HepG2 (cell line): ENCODE results near the gene MYO1E. TPM values are rescaled to one million over a fixed set of nuclear protein-coding genes. Genes with fewer than 3 reads are reported as not detected.

Experiments
- ATAC-seq: fragments of 200-7000 bp; cut with Tn5 transposase; 3 replicates; pipeline ENCODE4 v1.9.1; 2020; ENCODE audit warnings: mild to moderate bottlenecking, moderate library complexity
- BruUV-seq: library from RNA; stranded (reverse); fragments of 400-500 nt; replicated peaks from 2 replicates; lab custom pipeline; 2021; lab: Mats Ljungman, UMichigan
- CTCF ChIA-PET: fragments of 300-600 bp; formaldehyde crosslinking; extraction: SDS; loops from one replicate; lab custom pipeline; 2021; ENCODE audit warnings: low total read pairs, inconsistent platforms, low intra/inter-chr PET ratio; lab: Yijun Ruan, JAX
- POLR2A ChIA-PET: fragments of 350-600 bp; sonication (Branson Sonifier 250); formaldehyde crosslinking; loops from one replicate; lab custom pipeline; 2020; ENCODE audit warnings: antibody characterized with exemption, inconsistent platforms; lab: Yijun Ruan, JAX
- DNase-seq: peaks from one replicate; pipeline ENCODE4 v3.0.0-alpha.2; 2015; ENCODE audit warnings: low spot score
- FAIRE-seq: peaks from 3 replicates; lab custom pipeline; 2011; peaks lifted over from hg19 to GRCh38; lab: Jason Lieb, UNC
- H2AFZ ChIP-seq: one replicate; pipeline ENCODE4 v1.6.1; 2011; ENCODE audit warnings: low read length, inconsistent platforms
- H3K27ac ChIP-seq: fragments of 300-600 bp; 3 replicates; pipeline ENCODE4 v1.8.0; 2011; ENCODE audit warnings: mixed run types, mild to moderate bottlenecking, mixed read lengths, low read length, inconsistent platforms; ENCODE audit not compliant: insufficient read depth; ENCODE audit errors: extremely low read length
- H3K27me3 ChIP-seq, 2 experiments: fragments of 200-600 bp in 1 of 2; 2 replicates in 1 of 2; 3 replicates in 1 of 2; pipeline versions ENCODE4 v1.6.0 to v1.8.0; 2011; ENCODE audit warnings: low read length in 2 of 2, mild to moderate bottlenecking in 2 of 2, moderate library complexity in 2 of 2, inconsistent platforms in 1 of 2; ENCODE audit not compliant: insufficient read depth in 2 of 2, control insufficient read depth in 1 of 2
- H3K36me3 ChIP-seq, 2 experiments: fragments of 200-600 bp in 1 of 2; replicated peaks in 1 of 2; 2 replicates in 1 of 2; 3 replicates in 1 of 2; pipeline versions ENCODE4 v1.5.1 to v1.8.0; 2011; ENCODE audit warnings: low read length in 2 of 2, inconsistent platforms in 1 of 2; ENCODE audit not compliant: insufficient read depth in 2 of 2, control insufficient read depth in 1 of 2
- H3K4me1 ChIP-seq: 2 replicates; pipeline ENCODE4 v1.5.1; 2012; ENCODE audit warnings: low read length, inconsistent platforms; ENCODE audit not compliant: insufficient read depth
- H3K4me2 ChIP-seq: 2 replicates; pipeline ENCODE4 v1.6.0; 2011; ENCODE audit warnings: low read depth, low read length, inconsistent platforms
- H3K4me3 ChIP-seq, 3 experiments: fragments of 200-600 bp in 1 of 3; sonication (generic), shearing (Covaris generic) in 1 of 3; replicated peaks in 1 of 3; 2 replicates each; pipeline ENCODE4 v1.5.1; 2011 to 2016; ENCODE audit warnings: low read length in 3 of 3, inconsistent platforms in 2 of 3, low read depth in 2 of 3, mild to moderate bottlenecking in 2 of 3, control low read depth in 1 of 3, mixed read lengths in 1 of 3; ENCODE audit not compliant: insufficient read depth in 1 of 3
- H3K79me2 ChIP-seq: one replicate; pipeline ENCODE4 v1.6.1; 2011; ENCODE audit warnings: low read length, inconsistent platforms; ENCODE audit not compliant: insufficient read depth
- H3K9ac ChIP-seq: 2 replicates; pipeline ENCODE4 v1.6.0; 2011; ENCODE audit warnings: mild to moderate bottlenecking, low read depth, low read length, inconsistent platforms; ENCODE audit not compliant: insufficient read depth
- H3K9me3 ChIP-seq: 2 replicates; pipeline ENCODE4 v1.5.1; 2012; ENCODE audit warnings: mild to moderate bottlenecking, low read length
- H4K20me1 ChIP-seq: 2 replicates; pipeline ENCODE4 v1.6.0; 2011; ENCODE audit warnings: inconsistent platforms, mild to moderate bottlenecking, low read length, moderate library complexity; ENCODE audit not compliant: insufficient read depth
- PITX1 ChIP-seq: sonication (generic); formaldehyde crosslinking; IDR thresholded peaks from 2 replicates; pipeline ENCODE4 v1.5.1; 2020; ENCODE audit warnings: mild to moderate bottlenecking, missing genetic modification reagents
- RAD21 ChIP-seq: fragments of 450-650 bp; formaldehyde crosslinking; IDR thresholded peaks from 2 replicates; pipeline ENCODE4 v1.5.0; 2020; ENCODE audit warnings: mild to moderate bottlenecking
- TGIF2 ChIP-seq: IDR thresholded peaks from 2 replicates; pipeline ENCODE4 v1.6.1; 2016; ENCODE audit warnings: control low read depth, missing compliant biosample characterization
- ZBED4 ChIP-seq: sonication (generic); formaldehyde crosslinking; IDR thresholded peaks from 2 replicates; pipeline ENCODE4 v1.4.0; 2020; ENCODE audit warnings: missing genetic modification reagents, borderline replicate concordance
- ZNF30 ChIP-seq: sonication (generic); formaldehyde crosslinking; IDR thresholded peaks from 2 replicates; pipeline ENCODE4 v1.5.0; 2020; ENCODE audit warnings: mild to moderate bottlenecking, missing genetic modification reagents
- ZNF33B ChIP-seq: sonication (generic); formaldehyde crosslinking; IDR thresholded peaks from 2 replicates; pipeline ENCODE4 v1.5.1; 2020; ENCODE audit warnings: mild to moderate bottlenecking, missing genetic modification reagents
- ZNF430 ChIP-seq: sonication (generic); formaldehyde crosslinking; IDR thresholded peaks from 2 replicates; pipeline ENCODE4 v1.9.0; 2021; ENCODE audit warnings: mild to moderate bottlenecking, missing genetic modification reagents
- ZNF790 ChIP-seq: sonication (generic); formaldehyde crosslinking; IDR thresholded peaks from 2 replicates; pipeline ENCODE4 v1.8.0; 2022; ENCODE audit warnings: missing genetic modification reagents, mild to moderate bottlenecking, borderline replicate concordance
- WGBS: methylation state at CpG from one replicate; pipeline ENCODE4 v1.1.6; 2017; ENCODE audit warnings: low lambda C conversion rate; 5-methylcytosine and 5-hydroxymethylcytosine counted together
- in situ Hi-C: cut with HindIII; loops from 2 replicates; pipeline ENCODE4 v1.10.0; 2017; ENCODE audit warnings: low pct_unique_long_range_greater_than_20kb; ENCODE audit not compliant: extremely low pct_ligation_motif_present
- intact Hi-C: fragments of 100-400 bp; cut with micrococcal nuclease; formaldehyde crosslinking; loops from one replicate; pipeline ENCODE4 v1.10.0; 2022; ENCODE audit not compliant: unreplicated experiment
- polyA plus RNA-seq, 8 experiments: library from polyadenylated mRNA; depleted of rRNA in 3 of 8; stranded (reverse) in 7 of 8; unstranded in 1 of 8; fragments of >200 nt; fragmentation: Illumina TruSeq in 4 of 8; extraction: Trizol in 4 of 8; gene quantifications; 2 replicates each; pipeline versions ENCODE4 v1.2.1 to v1.2.3, GENCODE V29; 2011 to 2016; ENCODE audit warnings: low read depth in 4 of 8, missing spikeins in 1 of 8, mixed read lengths in 1 of 8; ENCODE audit not compliant: insufficient read depth in 1 of 8
- total RNA-seq, 5 experiments: library from RNA; depleted of rRNA; stranded (reverse); fragments of >200 nt; fragmentation: Illumina TruSeq; extraction: Trizol; gene quantifications; 2 replicates each; pipeline ENCODE4 v1.2.3, GENCODE V29; 2016; ENCODE audit warnings: low read depth in 1 of 5
- TF ChIP-seq, protein P1 (sequence below): sonication (generic); formaldehyde crosslinking; IDR thresholded peaks from 2 replicates; pipeline ENCODE4 v1.5.1; 2020; ENCODE audit warnings: mild to moderate bottlenecking, missing genetic modification reagents, borderline replicate concordance
- TF ChIP-seq, protein P2 (sequence below): sonication (generic); formaldehyde crosslinking; IDR thresholded peaks from 2 replicates; pipeline ENCODE4 v1.5.0; 2020; ENCODE audit warnings: missing genetic modification reagents

MYO1E gene
- total and polyA plus RNA-seq, 2 of the 13 experiments (the other 11 are each of a cell fraction or from before 2014, with no cell fraction given) = 15.7 to 25.1 TPM

DNA sequence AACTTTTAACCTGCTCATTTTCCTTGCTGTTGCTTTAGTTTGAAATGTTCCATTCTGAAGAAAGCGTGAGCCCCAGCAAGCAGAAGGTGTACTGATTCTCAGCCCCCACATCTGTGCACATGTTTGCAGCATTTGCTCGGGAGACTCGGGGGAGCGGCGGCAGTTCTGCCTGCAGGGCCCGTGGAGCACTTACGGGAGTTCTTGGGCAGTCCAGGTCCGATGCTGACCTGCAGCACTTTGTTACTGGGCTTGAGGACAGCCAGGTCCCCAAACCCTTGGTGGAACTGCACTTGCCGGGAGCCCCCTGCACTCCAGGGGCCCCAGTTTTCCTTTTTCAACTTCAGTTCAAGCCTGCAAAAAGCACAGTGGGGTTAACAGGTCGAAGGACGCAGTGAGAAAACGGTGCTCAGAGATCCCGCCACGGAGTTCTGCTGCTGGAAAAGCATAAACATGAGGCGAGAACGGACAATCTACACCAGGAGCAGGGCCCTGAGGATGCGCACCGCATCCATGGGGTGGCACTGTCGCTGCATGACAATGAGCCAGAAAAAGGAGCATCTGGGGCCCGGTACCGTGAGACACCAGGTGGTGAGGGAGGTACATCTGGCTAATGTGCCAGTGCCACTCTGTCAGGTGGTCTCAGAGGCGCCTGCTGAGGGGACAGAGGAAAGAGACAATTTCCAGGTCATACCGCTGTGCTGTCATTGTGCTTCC lies 211.6 kb downstream of the MYO1E start (continued):
- peak; percentile 73 for TF ChIP-seq RAD21 (CRISPR knock-in tag)

DNA sequence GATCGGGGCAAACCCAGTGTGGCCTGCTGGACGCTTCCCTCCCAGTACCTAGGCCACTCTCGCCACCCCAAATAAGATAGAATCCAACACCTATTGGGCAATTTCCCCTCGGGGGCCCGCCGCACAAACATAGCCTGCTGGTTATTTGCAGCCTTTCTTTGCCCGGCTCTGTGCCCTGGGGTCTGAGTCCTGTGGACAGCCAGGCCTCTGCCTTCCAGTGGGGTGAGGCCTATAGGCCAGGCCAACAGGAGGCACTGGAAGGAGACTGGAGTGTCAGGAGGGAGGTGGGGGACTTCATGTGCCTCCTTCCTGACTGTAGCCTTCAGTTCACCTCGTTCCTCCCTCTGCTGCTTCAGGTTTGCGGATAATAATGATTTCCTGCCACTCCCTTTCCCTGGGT lies 213.5 kb downstream of the MYO1E start:
- no peaks in the 10 kb centered on the region for H3K27me3 ChIP-seq
- H3K36me3 ChIP-seq = peaks cover 8 to 46% of the 10 kb centered on the region in 2 experiments; a peak in 4 of 5 replicates
- ATAC-seq (no peak), FAIRE-seq (no peak), DNase-seq (no peak)
- H3K4me1 ChIP-seq = no peaks in the 10 kb centered on the region
- no peak overlapping the region for H3K4me2 ChIP-seq
- H4K20me1 ChIP-seq = no peaks in the 10 kb centered on the region
- ChIA-PET CTCF (no interaction called here), POLR2A (no interaction called here)
- no peak overlapping the region for H3K4me3 ChIP-seq
- H3K9ac ChIP-seq = no peak overlapping the region
- intact Hi-C loops (no loop called here), in situ Hi-C loops (no loop called here)
- H2AFZ ChIP-seq = no peak overlapping the region
- TF ChIP-seq, protein P1, sequence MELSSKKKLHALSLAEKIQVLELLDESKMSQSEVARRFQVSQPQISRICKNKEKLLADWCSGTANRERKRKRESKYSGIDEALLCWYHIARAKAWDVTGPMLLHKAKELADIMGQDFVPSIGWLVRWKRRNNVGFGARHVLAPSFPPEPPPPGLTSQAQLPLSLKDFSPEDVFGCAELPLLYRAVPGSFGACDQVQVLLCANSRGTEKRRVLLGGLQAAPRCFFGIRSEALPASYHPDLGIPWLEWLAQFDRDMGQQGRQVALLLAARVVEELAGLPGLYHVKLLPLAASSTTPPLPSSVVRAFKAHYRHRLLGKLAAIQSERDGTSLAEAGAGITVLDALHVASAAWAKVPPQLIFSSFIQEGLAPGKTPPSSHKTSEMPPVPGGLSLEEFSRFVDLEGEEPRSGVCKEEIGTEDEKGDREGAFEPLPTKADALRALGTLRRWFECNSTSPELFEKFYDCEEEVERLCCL (CRISPR knock-in tag) = no peak
- TF ChIP-seq ZNF33B (CRISPR knock-in tag) (no peak), ZNF30 (CRISPR knock-in tag) (no peak), PITX1 (CRISPR knock-in tag) (no peak), ZNF790 (no peak), ZBED4 (CRISPR knock-in tag) (no peak), ZNF430 (CRISPR knock-in tag) (no peak), TGIF2 (no peak)
- TF ChIP-seq, protein P2, sequence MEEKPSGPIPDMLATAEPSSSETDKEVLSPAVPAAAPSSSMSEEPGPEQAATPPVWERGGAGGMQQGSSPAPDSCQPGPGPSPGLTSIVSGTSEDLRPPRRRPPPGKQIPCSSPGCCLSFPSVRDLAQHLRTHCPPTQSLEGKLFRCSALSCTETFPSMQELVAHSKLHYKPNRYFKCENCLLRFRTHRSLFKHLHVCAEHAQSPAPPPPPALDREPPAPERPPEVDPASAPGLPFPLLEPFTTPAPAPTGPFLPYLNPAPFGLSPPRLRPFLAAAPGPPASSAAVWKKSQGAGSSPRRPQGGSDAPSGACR (CRISPR knock-in tag) = no peak
- H3K79me2 ChIP-seq = no peaks in the 10 kb centered on the region
- no TSS peak for BruUV-seq
- no peak overlapping the region for H3K27ac ChIP-seq
- no peaks in the 10 kb centered on the region for H3K9me3 ChIP-seq
- 98% methylated on average over 7 of the region's 9 CpGs for WGBS
